Measurements from ENCODE around the gene CEPT1. TPM values are rescaled to one million over a fixed set of nuclear protein-coding genes. Genes with fewer than 3 reads are reported as not detected.

CEPT1 gene
- total and polyA plus RNA-seq, 2 of the 8 experiments (the other 6 are each of a cell fraction or from before 2014, with no cell fraction given): 18.5 to 28.6 TPM

GRCh38 chr1:111164151-111164550 is 24.1 kb downstream of the CEPT1 start:
- Histone ChIP-seq H3K4me2 (ENCODE audit: insufficient read depth in 1 of 2, low read depth in 2 of 2, low read length in 2 of 2) (no peak overlapping the region), H2BK12ac (ENCODE audit: low read depth, low read length) (no peak overlapping the region), H2BK15ac (ENCODE audit: low read length) (no peak overlapping the region), H4K20me1 (replicated peaks in 1 of 2; ENCODE audit: control insufficient read depth in 1 of 2, insufficient read depth in 2 of 2, low read length in 2 of 2) (peaks cover 0 to 1% of the 10 kb centered on the region in 2 experiments), H3K14ac (ENCODE audit: insufficient read length) (no peak overlapping the region), H4K91ac (replicated peaks; ENCODE audit: insufficient read length, low read length) (no peak overlapping the region), H2AK5ac (ENCODE audit: low read depth, low read length) (no peak overlapping the region), H4K8ac (ENCODE audit: extremely low read depth, insufficient read depth, low read length) (no peak overlapping the region), H2BK5ac (ENCODE audit: low read depth, low read length) (no peak overlapping the region), H3K27me3 (replicated peaks in 1 of 4; ENCODE audit: control insufficient read depth in 3 of 4, extremely low read depth in 1 of 4, insufficient read depth in 3 of 4, low read length in 3 of 4) (no peaks in the 10 kb centered on the region), H3K4me1 (replicated peaks in 1 of 4; ENCODE audit: control insufficient read depth in 3 of 4, insufficient read depth in 4 of 4, low read length in 3 of 4) (no peaks in the 10 kb centered on the region), H3K79me1 (ENCODE audit: low read depth, low read length) (no peaks in the 10 kb centered on the region), H3K9ac (replicated peaks in 1 of 4; ENCODE audit: extremely low read depth in 1 of 4, low read depth in 3 of 4, low read length in 3 of 4) (no peak overlapping the region), H3K56ac (replicated peaks; ENCODE audit: insufficient read length, low read depth, low read length) (no peak overlapping the region), H3K9me3 (ENCODE audit: insufficient read depth in 2 of 2, low read depth in 1 of 2, low read length in 1 of 2) (no peaks in the 10 kb centered on the region), H4K5ac (ENCODE audit: insufficient read length, low read depth, low read length) (no peak overlapping the region), H3K23me2 (ENCODE audit: low read depth, low read length) (no peaks in the 10 kb centered on the region), H3K18ac (ENCODE audit: extremely low read depth, low read length) (no peak overlapping the region), H2AFZ (ENCODE audit: low read length) (no peak overlapping the region), H3K23ac (ENCODE audit: insufficient read length) (no peak overlapping the region), H3K36me3 (ENCODE audit: control insufficient read depth in 2 of 4, insufficient read depth in 4 of 4, low read length in 3 of 4) (peaks cover 0 to 20% (median 6%) of the 10 kb centered on the region in 4 experiments; a peak in 3 of 8 replicates), H3K4ac (replicated peaks; ENCODE audit: insufficient read length, low read depth, low read length) (no peak overlapping the region), H3K4me3 (ENCODE audit: extremely low read depth in 1 of 4, insufficient read depth in 2 of 4, low read depth in 3 of 4, low read length in 4 of 4) (no peak overlapping the region), H3K27ac (ENCODE audit: low read depth, low read length) (no peak overlapping the region), H3K79me2 (ENCODE audit: control insufficient read depth in 1 of 2, insufficient read depth in 2 of 2, low read length in 2 of 2) (no peaks in the 10 kb centered on the region), H2BK120ac (replicated peaks; ENCODE audit: low read depth, low read length) (no peak overlapping the region), H2BK20ac (ENCODE audit: low read length) (no peak overlapping the region)
- ChIA-PET CTCF (ENCODE audit: partially characterized antibody) (interaction anchor here (1.2 kb wide), 1 partner anchor 236 kb away, joined by 4 read pairs; no protein-coding TSS in a partner anchor), POLR2A (ENCODE audit: partially characterized antibody) (no interaction called here)
- DNase-seq (ENCODE audit: low read depth in 1 of 2, low spot score in 2 of 2) (no peak), FAIRE-seq (no peak)
- WGBS, 2 experiments (ENCODE audit: extremely low coverage in 1 of 2, insufficient coverage in 1 of 2, insufficient read length in 1 of 2, insufficient replicate concordance in 2 of 2, low coverage in 1 of 2, low lambda C conversion rate in 2 of 2, missing lambda C conversion rate in 1 of 2): 91% methylated on average over 2 of the region's 2 CpGs; no CpG with 5 or more reads in 1 of the 2 experiments
- TF ChIP-seq POLR2A (IDR thresholded peaks at IDR 0.05; ENCODE audit: control extremely low read depth in 1 of 2, low read depth in 2 of 2, low read length in 2 of 2): no peak
- TF ChIP-seq NRF1 (IDR thresholded peaks at IDR 0.05; ENCODE audit: low read depth, low read length): no peak
- no peak for TF ChIP-seq SIX5 (IDR thresholded peaks at IDR 0.05; ENCODE audit: low read depth, low read length)
- TF ChIP-seq CTCF (IDR thresholded peaks at IDR 0.05; ENCODE audit: control extremely low read depth in 1 of 3, insufficient read depth in 1 of 3, low read depth in 1 of 3, low read length in 3 of 3): no peak
- TF ChIP-seq SP1 (IDR thresholded peaks at IDR 0.05; ENCODE audit: low read depth, low read length): no peak
- no peak for TF ChIP-seq SRF (IDR thresholded peaks at IDR 0.05; ENCODE audit: low read depth, low read length)
- TF ChIP-seq MAX (IDR thresholded peaks at IDR 0.05): no peak
- TF ChIP-seq BCL11A (IDR thresholded peaks at IDR 0.05; ENCODE audit: low read depth in 2 of 2, low read length in 2 of 2): no peak
- no peak for TF ChIP-seq CTBP2 (IDR thresholded peaks at IDR 0.05; ENCODE audit: borderline replicate concordance, insufficient read depth, insufficient read length, low read length)
- no peak for TF ChIP-seq EP300 (IDR thresholded peaks at IDR 0.05; ENCODE audit: borderline replicate concordance in 1 of 2, low read depth in 2 of 2, low read length in 2 of 2)
- TF ChIP-seq CEBPB (IDR thresholded peaks at IDR 0.05; ENCODE audit: low read depth, low read length): no peak
- no peak for TF ChIP-seq JUN (IDR thresholded peaks at IDR 0.05; ENCODE audit: low read depth, low read length)
